GM19239 (cell line): ENCODE results near the gene KRTAP12-3.
"Not testable (repeated sequence)": the region's sequence is repeated elsewhere in the genome, so short reads cannot be mapped to it uniquely, and the experiment has no call there.

ENCODE experiments used
- DNase-seq: peaks from one replicate; pipeline ENCODE4 v3.0.0; 2011; ENCODE audit warnings: low spot score; ENCODE audit not compliant: insufficient read length
- FAIRE-seq: peaks from 2 replicates; lab custom pipeline; 2011; peaks lifted over from hg19 to GRCh38; lab: Jason Lieb, UNC

The KRTAP12-3 gene

GRCh38 chr21:44681861-44682579 lies 24.3 kb downstream of the KRTAP12-3 start, which contains the start of gene KRTAP12-1:
TSS of gene KRTAP12-1 (minus strand) at chr21:44682163. CDS start at chr21:44682123, 40 bp downstream.
- FAIRE-seq (no peak), DNase-seq (no peak)

DNA sequence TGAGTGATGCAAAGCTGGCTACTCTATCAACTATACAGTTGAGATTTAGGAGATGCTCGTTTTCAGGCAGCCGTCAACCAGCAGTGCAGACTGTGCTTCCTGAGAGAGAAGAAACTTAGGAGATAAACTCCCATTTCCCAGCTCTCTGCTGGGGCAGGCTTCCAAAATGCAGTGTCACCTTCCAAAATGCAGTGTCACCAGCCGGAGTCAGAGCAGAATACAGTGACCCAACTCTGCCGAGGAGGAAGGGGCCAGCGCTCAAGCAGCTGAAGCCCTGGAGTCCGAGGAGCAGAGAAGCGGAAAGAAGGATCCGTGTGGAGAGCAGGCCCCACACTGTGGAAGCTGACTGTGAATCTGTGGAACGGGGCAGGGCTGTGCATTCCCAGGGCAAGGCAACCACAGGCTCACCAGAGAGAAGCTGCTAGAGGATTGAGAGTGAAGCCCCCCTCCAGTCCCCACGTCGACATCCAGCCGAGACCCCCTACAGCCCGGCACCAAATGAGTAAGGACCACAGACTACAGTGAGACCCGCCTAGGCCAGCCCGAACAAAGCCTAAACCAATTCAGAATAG lies 24.9 kb downstream of the KRTAP12-3 start:
- FAIRE-seq (no peak), DNase-seq (no peak)

DNA sequence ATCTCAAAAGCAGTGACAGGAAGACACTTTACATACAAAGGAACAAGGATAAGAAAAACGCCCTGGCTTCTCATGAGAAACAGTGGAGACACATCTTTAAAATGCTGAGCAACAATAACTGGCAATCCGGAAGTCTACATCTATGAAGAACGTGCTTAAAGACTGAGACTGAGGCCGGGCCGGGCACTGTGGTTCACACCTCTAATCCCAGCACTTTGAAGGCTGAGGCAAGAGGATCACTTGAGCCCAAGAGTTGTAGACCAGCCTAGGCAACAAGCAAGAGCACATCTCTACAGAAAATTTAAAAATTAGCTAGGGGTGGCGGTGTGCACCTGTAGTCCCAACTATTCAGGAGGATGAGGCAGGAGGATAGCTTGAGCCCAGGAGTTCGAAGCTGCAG lies 26.3 kb downstream of the KRTAP12-3 start:
- no peak for DNase-seq
- FAIRE-seq: no peak

GRCh38 chr21:44684483-44684882 lies 26.8 kb downstream of the KRTAP12-3 start:
- no peak for DNase-seq
- FAIRE-seq: no peak

- DNase-seq, FAIRE-seq: not testable (repeated sequence)
Measured at GRCh38 chr21:44685050-44685449, 27.3 kb downstream of the KRTAP12-3 start.

DNA sequence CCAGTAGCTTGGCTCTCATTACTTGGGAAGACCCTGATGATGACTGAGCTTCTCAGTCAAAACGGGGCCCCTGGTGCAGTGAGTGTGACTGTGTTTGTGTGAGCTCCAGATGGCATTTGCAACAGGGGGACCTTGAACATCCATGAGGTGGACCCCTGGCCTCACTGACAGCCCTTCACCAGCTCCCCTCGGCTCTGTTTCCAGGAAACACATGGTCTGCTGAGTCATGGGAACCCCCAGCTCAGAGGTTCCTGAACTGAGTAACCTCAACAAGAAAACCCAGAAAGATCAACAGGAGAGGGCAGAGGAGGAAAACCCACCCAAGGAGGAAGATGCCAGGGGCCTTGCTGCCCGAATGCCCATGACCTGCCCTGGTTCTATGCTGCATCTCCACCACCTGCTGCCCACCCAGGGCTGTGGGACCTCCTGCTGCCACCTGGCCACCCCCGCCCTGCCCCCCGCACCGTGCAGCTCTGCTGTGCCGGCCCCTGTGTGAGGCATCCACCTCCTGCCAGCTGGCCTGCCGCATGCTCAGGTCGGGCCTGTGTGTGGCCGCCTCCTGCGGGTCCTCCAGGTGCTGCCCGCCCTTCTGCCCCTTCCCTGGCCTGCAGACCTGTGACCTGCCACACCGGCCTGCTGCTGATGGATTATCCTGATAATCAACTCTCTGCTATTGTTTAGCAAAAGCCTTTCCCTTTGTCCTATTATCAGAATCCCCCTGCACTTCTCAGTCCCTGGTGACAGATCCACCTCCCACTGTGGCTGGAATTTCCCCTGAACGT lies 28.5 kb downstream of the KRTAP12-3 start:
- FAIRE-seq (no peak), DNase-seq (no peak)

DNA sequence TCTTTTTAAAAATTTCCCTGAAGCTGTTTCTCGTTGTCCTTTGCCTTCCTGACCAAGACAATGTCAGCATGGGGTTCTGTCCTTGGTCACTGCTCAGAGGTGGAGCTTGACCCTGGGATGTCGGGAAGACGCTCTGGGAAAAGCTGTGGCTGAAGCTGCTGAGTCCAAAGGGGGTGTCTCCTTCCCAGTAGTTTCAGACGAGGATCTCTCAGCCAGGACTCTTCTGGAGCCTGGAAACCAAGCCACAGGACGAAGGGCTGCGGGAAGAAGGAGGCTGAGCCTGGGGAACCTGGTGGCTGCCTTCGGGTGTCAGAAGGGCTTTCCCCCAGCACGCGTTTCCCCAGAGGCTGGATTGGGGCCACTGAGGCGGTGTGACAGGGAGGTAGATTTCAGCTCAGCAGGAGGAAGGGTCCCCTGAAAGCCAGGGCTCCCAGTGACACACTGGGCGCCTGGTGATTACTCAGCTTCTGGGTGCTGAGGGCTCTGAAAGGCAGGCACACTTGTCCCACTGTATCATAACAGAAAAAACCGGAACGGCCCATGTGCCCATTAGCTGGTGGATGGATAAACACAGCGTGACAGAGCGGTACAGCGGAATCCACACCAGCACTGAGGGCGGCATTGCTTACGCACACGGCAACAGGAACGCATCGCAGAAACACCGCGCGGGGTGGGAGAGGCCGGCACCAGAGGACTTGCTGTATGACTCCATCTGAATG lies 29.3 kb downstream of the KRTAP12-3 start:
- FAIRE-seq (no peak), DNase-seq (no peak)

DNA sequence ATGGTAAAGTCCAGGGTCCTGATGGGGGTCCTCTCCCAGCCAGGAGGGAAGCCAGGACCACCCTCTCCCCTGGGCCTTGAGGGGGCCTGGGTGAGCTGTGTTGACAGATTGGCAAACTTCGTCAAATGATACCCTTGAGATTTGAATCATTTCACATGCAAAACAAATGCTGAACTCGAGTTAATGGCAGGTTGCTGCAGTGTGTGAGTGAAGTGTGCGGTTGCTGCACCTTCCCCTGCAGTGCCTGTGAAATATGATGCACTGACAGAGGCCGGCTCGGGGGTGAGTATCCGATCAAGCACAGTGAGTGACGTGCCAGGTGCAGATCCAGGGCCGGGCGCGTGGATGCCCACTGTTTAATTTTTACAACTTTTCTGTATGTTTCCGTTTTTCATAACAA lies 29.9 kb downstream of the KRTAP12-3 start:
- DNase-seq (no peak), FAIRE-seq (no peak)

GRCh38 chr21:44689740-44690139 lies 32.0 kb downstream of the KRTAP12-3 start:
- FAIRE-seq: not testable (repeated sequence)

DNA sequence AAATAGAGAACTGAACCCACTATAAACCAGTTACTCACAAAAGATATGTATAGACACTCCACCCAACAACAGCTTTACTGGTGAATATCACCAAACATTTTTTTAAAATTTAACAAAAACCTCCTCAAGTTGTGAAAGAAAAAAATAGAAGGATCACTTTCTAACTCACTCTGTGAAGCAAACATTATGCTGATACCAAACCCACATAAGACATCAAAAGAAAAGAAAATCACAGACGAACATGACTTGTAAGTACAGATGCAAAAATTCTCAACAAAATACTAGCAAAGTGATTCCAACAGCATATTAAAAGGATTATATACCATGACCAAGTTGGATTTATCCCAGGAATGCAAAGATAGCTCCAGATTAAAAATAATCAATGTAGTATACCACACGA lies 34.0 kb downstream of the KRTAP12-3 start:
- FAIRE-seq: no peak
- no peak for DNase-seq

More at GRCh38 chr21:44689740-44690139, 32.0 kb downstream of the KRTAP12-3 start:
- DNase-seq: not testable (repeated sequence)

- DNase-seq (no peak), FAIRE-seq (no peak)
Measured at GRCh38 chr21:44692798-44693512, 35.2 kb downstream of the KRTAP12-3 start.

- DNase-seq: no peak
- FAIRE-seq: no peak
Measured at GRCh38 chr21:44694776-44695175, 37.0 kb downstream of the KRTAP12-3 start.

DNA sequence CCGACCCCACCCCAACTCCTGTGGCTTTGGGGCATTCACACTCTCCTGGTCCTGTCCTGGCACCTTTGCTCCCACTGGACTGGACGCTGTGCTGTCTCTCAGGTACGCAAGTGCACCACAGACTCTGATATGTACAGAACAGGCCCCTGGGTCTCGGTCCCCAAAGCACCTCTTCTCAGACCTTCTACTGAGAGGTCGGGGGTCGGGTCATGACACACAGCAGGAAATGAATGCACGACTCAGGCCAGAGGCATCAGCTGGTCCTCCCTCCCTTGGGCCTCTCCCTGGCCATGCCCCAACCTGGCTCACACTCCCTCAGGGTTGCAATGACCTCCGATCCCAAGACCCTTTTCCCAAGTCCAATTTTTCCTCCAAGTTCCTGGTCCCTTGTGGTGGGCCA lies 37.5 kb downstream of the KRTAP12-3 start:
- no peak for FAIRE-seq

DNA sequence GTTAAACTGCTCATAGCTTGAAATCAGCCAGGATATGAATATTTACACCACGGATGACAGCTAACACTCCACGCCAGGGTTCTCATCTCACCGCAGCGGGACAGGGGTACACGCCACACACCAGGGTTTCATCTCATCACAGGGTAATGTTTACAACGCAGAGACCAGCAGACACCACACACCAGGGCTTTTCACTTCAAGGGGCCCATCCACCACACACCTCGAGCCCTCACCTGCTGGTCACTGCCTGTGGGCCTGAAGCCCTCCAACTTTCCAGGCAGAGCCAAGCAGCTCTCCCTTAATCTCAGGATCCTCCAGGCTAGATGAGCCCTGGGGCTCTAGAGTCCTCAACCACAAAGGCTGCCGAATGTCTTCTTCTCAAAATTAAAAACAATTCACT lies 37.9 kb downstream of the KRTAP12-3 start:
- DNase-seq (no peak), FAIRE-seq (no peak)

More for the DNA sequence above, 37.5 kb downstream of the KRTAP12-3 start:
- DNase-seq: no peak

DNA sequence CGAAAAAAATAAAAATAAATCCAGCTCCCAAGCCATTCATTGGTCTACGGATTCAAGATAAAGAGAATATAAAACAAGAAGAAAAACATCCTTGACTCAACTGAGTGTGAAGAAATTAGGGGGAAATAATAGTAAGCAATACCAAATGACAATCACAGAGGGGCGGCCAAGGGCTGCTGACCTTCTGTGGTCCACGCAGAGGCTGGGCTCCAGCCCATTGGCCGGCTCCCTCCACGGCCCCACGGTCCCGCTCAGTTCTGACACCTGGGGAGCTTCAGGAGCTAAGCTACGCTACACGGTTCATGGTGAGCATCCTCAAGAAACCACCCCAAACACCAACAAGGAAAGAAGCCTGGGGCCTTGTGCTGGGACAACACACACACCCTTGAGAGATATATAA lies 38.8 kb downstream of the KRTAP12-3 start:
- FAIRE-seq (no peak), DNase-seq (no peak)

DNA sequence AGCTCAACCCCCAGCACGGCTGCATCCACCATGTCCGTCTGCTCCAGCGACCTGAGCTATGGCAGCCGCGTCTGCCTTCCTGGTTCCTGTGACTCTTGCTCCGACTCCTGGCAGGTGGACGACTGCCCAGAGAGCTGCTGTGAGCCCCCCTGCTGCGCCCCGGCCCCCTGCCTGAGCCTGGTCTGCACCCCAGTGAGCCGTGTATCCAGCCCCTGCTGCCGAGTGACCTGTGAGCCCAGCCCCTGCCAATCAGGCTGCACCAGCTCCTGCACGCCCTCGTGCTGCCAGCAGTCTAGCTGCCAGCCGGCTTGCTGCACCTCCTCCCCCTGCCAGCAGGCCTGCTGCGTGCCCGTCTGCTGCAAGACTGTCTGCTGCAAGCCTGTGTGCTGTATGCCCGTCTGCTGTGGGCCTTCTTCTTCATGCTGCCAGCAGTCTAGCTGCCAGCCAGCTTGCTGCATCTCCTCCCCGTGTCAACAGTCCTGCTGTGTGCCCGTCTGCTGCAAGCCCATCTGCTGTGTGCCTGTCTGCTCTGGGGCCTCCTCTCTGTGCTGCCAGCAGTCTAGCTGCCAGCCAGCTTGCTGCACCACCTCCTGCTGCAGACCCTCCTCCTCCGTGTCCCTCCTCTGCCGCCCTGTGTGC lies 39.6 kb downstream of the KRTAP12-3 start, which contains the start of gene KRTAP10-12:
KRTAP10-12 (plus strand) TSS at position 1 of the 639 bp plus-strand sequence; CDS start at position 31, 30 bp downstream.
- not testable (repeated sequence) for FAIRE-seq, DNase-seq

DNA sequence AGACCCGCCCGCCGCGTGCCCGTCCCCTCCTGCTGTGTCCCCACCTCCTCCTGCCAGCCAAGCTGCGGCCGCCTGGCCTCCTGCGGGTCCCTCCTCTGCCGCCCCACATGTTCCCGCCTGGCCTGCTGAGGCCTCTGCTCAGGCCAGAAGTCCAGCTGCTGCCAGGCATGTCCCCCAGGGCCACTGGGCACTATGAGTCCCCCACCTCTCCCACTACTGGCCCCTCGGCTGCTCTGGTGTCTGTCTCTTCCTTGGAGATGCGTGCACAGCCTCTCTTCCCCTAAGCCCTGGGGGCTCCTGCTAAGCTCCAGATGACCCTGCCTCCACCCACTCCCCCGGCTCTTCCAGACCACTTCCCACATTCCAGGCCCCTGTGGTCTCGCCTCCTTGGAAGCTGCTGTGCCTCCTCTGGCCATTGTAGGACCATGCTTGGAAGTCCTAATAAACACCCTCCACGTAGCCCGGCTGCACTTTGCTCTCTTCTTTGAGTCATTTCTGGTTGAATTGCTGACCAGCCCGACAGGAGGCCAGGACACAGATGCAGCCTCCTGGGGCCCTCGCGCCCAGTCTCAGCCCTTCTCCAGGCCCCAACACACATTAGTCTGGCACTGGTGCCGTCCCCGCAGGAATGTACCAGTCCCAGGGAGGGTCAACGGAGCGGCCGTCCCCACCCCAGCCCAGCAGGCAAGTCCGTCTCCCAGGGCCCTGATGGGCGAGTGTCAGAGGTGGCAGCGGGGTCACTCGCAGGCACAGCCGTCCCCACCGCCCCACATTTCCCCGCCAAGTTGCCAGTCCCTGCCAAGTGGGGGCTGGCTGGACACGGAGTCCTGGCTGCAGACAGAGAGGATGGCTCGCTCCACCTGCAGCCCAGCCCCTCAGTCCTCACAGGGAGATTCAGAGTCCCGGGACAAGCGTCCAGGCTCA lies 40.3 kb downstream of the KRTAP12-3 start:
- DNase-seq: no peak
- FAIRE-seq: no peak

GRCh38 chr21:44699502-44700001 lies 41.8 kb downstream of the KRTAP12-3 start:
- FAIRE-seq: no peak
- no peak for DNase-seq
